H1 (cell line): ENCODE results near the gene CRK. TPM values are rescaled to one million over a fixed set of nuclear protein-coding genes. Genes with fewer than 3 reads are reported as not detected.

Source experiments
- CTCF ChIA-PET: fragments of 300-600 bp; sonication (Branson Sonifier 250); formaldehyde crosslinking; loops from one replicate; lab custom pipeline; 2021; ENCODE audit not compliant: partially characterized antibody; lab: Charles Lee
- POLR2A ChIA-PET: fragments of 300-600 bp; sonication (Branson Sonifier 250); formaldehyde crosslinking; loops from one replicate; lab custom pipeline; 2021; ENCODE audit warnings: inconsistent platforms; ENCODE audit not compliant: partially characterized antibody; lab: Charles Lee
- DNase-seq, 2 experiments: peaks; one replicate each; pipeline versions ENCODE4 v3.0.0 to v3.0.0-alpha.2; 2010 to 2022; ENCODE audit warnings: low spot score in 2 of 2, low read depth in 1 of 2, mixed read lengths in 1 of 2
- FAIRE-seq: peaks from 2 replicates; lab custom pipeline; 2011; peaks lifted over from hg19 to GRCh38; lab: Jason Lieb, UNC
- H2AFZ ChIP-seq: 2 replicates; pipeline ENCODE4 v1.8.1; 2012; ENCODE audit warnings: low read length, inconsistent platforms
- H2AK5ac ChIP-seq: 2 replicates; pipeline ENCODE4 v1.6.1; 2013; ENCODE audit warnings: low read depth, low read length
- H2BK120ac ChIP-seq: replicated peaks from 2 replicates; pipeline ENCODE3; 2013; ENCODE audit warnings: low read depth, low read length, inconsistent platforms
- H2BK12ac ChIP-seq: 2 replicates; pipeline ENCODE4 v1.6.1; 2013; ENCODE audit warnings: low read depth, low read length
- H2BK15ac ChIP-seq: 2 replicates; pipeline ENCODE4 v1.6.1; 2013; ENCODE audit warnings: low read length
- H2BK20ac ChIP-seq: 2 replicates; pipeline ENCODE4 v1.6.1; 2013; ENCODE audit warnings: low read length
- H2BK5ac ChIP-seq: 2 replicates; pipeline ENCODE4 v1.6.1; 2013; ENCODE audit warnings: low read depth, low read length
- H3K14ac ChIP-seq: 2 replicates; pipeline ENCODE4 v1.6.1; 2013; ENCODE audit warnings: inconsistent platforms; ENCODE audit not compliant: insufficient read length
- H3K18ac ChIP-seq: 2 replicates; pipeline ENCODE4 v1.6.1; 2013; ENCODE audit warnings: low read length; ENCODE audit errors: extremely low read depth
- H3K23ac ChIP-seq: 2 replicates; pipeline ENCODE4 v1.6.1; 2013; ENCODE audit warnings: inconsistent platforms; ENCODE audit not compliant: insufficient read length
- H3K23me2 ChIP-seq: 2 replicates; pipeline ENCODE4 v1.6.1; 2013; ENCODE audit warnings: low read depth, low read length
- H3K27ac ChIP-seq: 2 replicates; pipeline ENCODE4 v1.6.1; 2011; ENCODE audit warnings: low read depth, low read length, inconsistent platforms
- H3K27me3 ChIP-seq, 4 experiments: replicated peaks in 1 of 4; 1 replicate in 1 of 4; 2 replicates in 3 of 4; pipeline versions ENCODE4 v1.6.1 to v1.8.1; 2011 to 2013; ENCODE audit warnings: low read length in 3 of 4, mild to moderate bottlenecking in 3 of 4, inconsistent platforms in 2 of 4, mixed read lengths in 2 of 4, moderate library complexity in 1 of 4; ENCODE audit not compliant: control insufficient read depth in 3 of 4, insufficient read depth in 3 of 4; ENCODE audit errors: extremely low read depth in 1 of 4
- H3K36me3 ChIP-seq, 4 experiments: 2 replicates each; pipeline versions ENCODE4 v1.6.1 to v1.8.1; 2011 to 2013; ENCODE audit warnings: mild to moderate bottlenecking in 4 of 4, low read length in 3 of 4, moderate library complexity in 2 of 4, control low read depth in 1 of 4, inconsistent platforms in 1 of 4; ENCODE audit not compliant: insufficient read depth in 4 of 4, control insufficient read depth in 2 of 4
- H3K4ac ChIP-seq: replicated peaks from 2 replicates; pipeline ENCODE3; 2013; ENCODE audit warnings: low read length, low read depth, mixed read lengths, inconsistent platforms; ENCODE audit not compliant: insufficient read length
- H3K4me1 ChIP-seq, 4 experiments: replicated peaks in 1 of 4; 1 replicate in 1 of 4; 2 replicates in 3 of 4; pipeline versions ENCODE4 v1.6.1 to v1.8.1; 2011 to 2013; ENCODE audit warnings: low read length in 3 of 4, inconsistent platforms in 2 of 4, mixed read lengths in 1 of 4; ENCODE audit not compliant: insufficient read depth in 4 of 4, control insufficient read depth in 3 of 4
- H3K4me2 ChIP-seq, 2 experiments: 2 replicates each; pipeline versions ENCODE4 v1.6.1 to v1.8.1; 2011 to 2013; ENCODE audit warnings: low read depth in 2 of 2, low read length in 2 of 2, control low read depth in 1 of 2, inconsistent platforms in 1 of 2, mild to moderate bottlenecking in 1 of 2; ENCODE audit not compliant: insufficient read depth in 1 of 2
- H3K4me3 ChIP-seq, 4 experiments: fragments of 200-600, 300-600 bp in 1 of 4; sonication (generic), shearing (Covaris generic), sonication (Bioruptor Twin) in 1 of 4; 2 replicates each; pipeline versions ENCODE4 v1.5.1 to v1.8.1; 2011 to 2016; ENCODE audit warnings: low read length in 4 of 4, low read depth in 3 of 4, control low read depth in 2 of 4, inconsistent platforms in 2 of 4, mild to moderate bottlenecking in 2 of 4, mixed read lengths in 1 of 4, moderate library complexity in 1 of 4; ENCODE audit not compliant: insufficient read depth in 2 of 4; ENCODE audit errors: extremely low read depth in 1 of 4
- H3K56ac ChIP-seq: replicated peaks from 2 replicates; pipeline ENCODE3; 2013; ENCODE audit warnings: low read depth, mild to moderate bottlenecking, mixed read lengths, low read length, inconsistent platforms; ENCODE audit not compliant: insufficient read length
- H3K79me1 ChIP-seq: 2 replicates; pipeline ENCODE4 v1.6.1; 2013; ENCODE audit warnings: low read depth, low read length, control low read depth
- H3K79me2 ChIP-seq, 2 experiments: 2 replicates each; pipeline versions ENCODE4 v1.6.1 to v1.8.1; 2012 to 2013; ENCODE audit warnings: low read length in 2 of 2, mild to moderate bottlenecking in 2 of 2, inconsistent platforms in 1 of 2; ENCODE audit not compliant: insufficient read depth in 2 of 2, control insufficient read depth in 1 of 2
- H3K9ac ChIP-seq, 4 experiments: replicated peaks in 1 of 4; 1 replicate in 1 of 4; 2 replicates in 3 of 4; pipeline versions ENCODE4 v1.6.1 to v1.8.1; 2011 to 2013; ENCODE audit warnings: low read depth in 3 of 4, low read length in 3 of 4, control low read depth in 2 of 4, mild to moderate bottlenecking in 2 of 4, moderate library complexity in 2 of 4, inconsistent platforms in 1 of 4; ENCODE audit errors: extremely low read depth in 1 of 4
- H3K9me3 ChIP-seq, 2 experiments: 2 replicates each; pipeline versions ENCODE4 v1.6.1 to v1.8.1; 2012 to 2013; ENCODE audit warnings: mild to moderate bottlenecking in 2 of 2, moderate library complexity in 2 of 2, control low read depth in 1 of 2, inconsistent platforms in 1 of 2, low read depth in 1 of 2, low read length in 1 of 2, mixed read lengths in 1 of 2; ENCODE audit not compliant: insufficient read depth in 2 of 2
- H4K20me1 ChIP-seq, 2 experiments: replicated peaks in 1 of 2; 2 replicates each; pipeline versions ENCODE3 to v1.8.1; 2011 to 2013; ENCODE audit warnings: inconsistent platforms in 2 of 2, low read length in 2 of 2, mild to moderate bottlenecking in 1 of 2; ENCODE audit not compliant: insufficient read depth in 2 of 2, control insufficient read depth in 1 of 2
- H4K5ac ChIP-seq: 2 replicates; pipeline ENCODE4 v1.6.1; 2013; ENCODE audit warnings: low read length, low read depth, mixed read lengths, inconsistent platforms; ENCODE audit not compliant: insufficient read length
- H4K8ac ChIP-seq: 2 replicates; pipeline ENCODE4 v1.8.0; 2013; ENCODE audit warnings: mild to moderate bottlenecking, moderate library complexity, low read length, inconsistent platforms; ENCODE audit not compliant: insufficient read depth; ENCODE audit errors: extremely low read depth
- H4K91ac ChIP-seq: replicated peaks from 2 replicates; pipeline ENCODE3; 2013; ENCODE audit warnings: low read length, mixed read lengths, inconsistent platforms; ENCODE audit not compliant: insufficient read length
- ATF2 ChIP-seq: IDR thresholded peaks from 2 replicates; pipeline ENCODE4 v1.6.1; 2012; ENCODE audit warnings: low read length, inconsistent platforms
- CBX8 ChIP-seq: fragments of 300-800, 300-1000 bp; sonication (generic); IDR thresholded peaks from 2 replicates; pipeline ENCODE4 v1.7.1; 2016; ENCODE audit warnings: low read depth, low read length, borderline replicate concordance
- CHD1 ChIP-seq: IDR thresholded peaks from 2 replicates; pipeline ENCODE4 v1.6.1; 2012; ENCODE audit warnings: low read depth, low read length, improper control_type of control experiment
- HDAC6 ChIP-seq: IDR thresholded peaks from one replicate; pipeline ENCODE4 v1.7.1; 2012; ENCODE audit warnings: low read depth, mild to moderate bottlenecking, inconsistent platforms, low read length, moderate library complexity
- KDM1A ChIP-seq: fragments of 200-600, 300-600 bp; sonication (generic); IDR thresholded peaks from 2 replicates; pipeline ENCODE4 v1.7.1; 2016; ENCODE audit warnings: mild to moderate bottlenecking, low read length, borderline replicate concordance
- RAD21 ChIP-seq, 2 experiments: IDR thresholded peaks in 1 of 2; conservative IDR thresholded peaks in 1 of 2; 2 replicates each; pipeline ENCODE4 v1.6.1; 2011; ENCODE audit warnings: low read depth in 2 of 2, low read length in 2 of 2, improper control_type of control experiment in 1 of 2, inconsistent platforms in 1 of 2, mild to moderate bottlenecking in 1 of 2, moderate library complexity in 1 of 2
- SUZ12 ChIP-seq: fragments of 200-600 bp; sonication (generic); IDR thresholded peaks from 2 replicates; pipeline ENCODE4 v1.6.1; 2012; ENCODE audit warnings: mild to moderate bottlenecking, inconsistent platforms, low read length, moderate library complexity, mixed read lengths
- TAF7 ChIP-seq: optimal IDR thresholded peaks from 2 replicates; pipeline ENCODE3; 2011; ENCODE audit warnings: low read depth, mild to moderate bottlenecking, inconsistent platforms, low read length, moderate library complexity, borderline replicate concordance
- TBP ChIP-seq: IDR thresholded peaks from 2 replicates; pipeline ENCODE4 v1.6.1; 2011; ENCODE audit warnings: low read depth, low read length, improper control_type of control experiment
- WGBS, 2 experiments: shearing (Covaris generic) in 1 of 2; methylation state at CpG; one replicate each; pipeline versions ENCODE4 v1.1.6 to v1.1.7; 2013 to 2015; ENCODE audit warnings: low lambda C conversion rate in 2 of 2, mixed read lengths in 2 of 2, inconsistent platforms in 1 of 2, low coverage in 1 of 2, missing lambda C conversion rate in 1 of 2; ENCODE audit not compliant: insufficient replicate concordance in 2 of 2, insufficient coverage in 1 of 2, insufficient read length in 1 of 2; ENCODE audit errors: extremely low coverage in 1 of 2, missing lambda C conversion rate in 1 of 2; 5-methylcytosine and 5-hydroxymethylcytosine counted together
- polyA plus RNA-seq, 7 experiments: library from polyadenylated mRNA; depleted of rRNA in 3 of 7; stranded (reverse) in 5 of 7; unstranded in 2 of 7; fragments of >200 nt in 5 of 7; fragments of 200-250 nt in 2 of 7; gene quantifications; 1 replicate in 5 of 7; 2 replicates in 1 of 7; 4 replicates in 1 of 7; pipeline versions ENCODE4 v1.2.1 to v1.2.3, GENCODE V29; 2011 to 2013; ENCODE audit warnings: missing spikeins in 2 of 7, mixed read lengths in 2 of 7
- total RNA-seq: library from RNA; stranded (reverse); fragmentation: NEBNext Ultra II Directional; extraction: Animal tissue kit (Norgen Biotek cat#: 25700); gene quantifications from 2 replicates; pipeline ENCODE4 v1.2.1, GENCODE V29; 2021

The CRK gene
- total and polyA plus RNA-seq, 2 of the 8 experiments (the other 6 are each of a cell fraction or from before 2014, with no cell fraction given), result 32.8 to 57.1 TPM

GRCh38 chr17:1497831-1498230 is 41.8 kb upstream of the CRK start:
- WGBS, 2 experiments, result 86% methylated on average over 15 of the region's 15 CpGs; no CpG with 5 or more reads in 1 of the 2 experiments
- H3K9me3 ChIP-seq, result no peaks in the 10 kb centered on the region
- H2AFZ ChIP-seq, result no peak overlapping the region
- H3K36me3 ChIP-seq, result peaks cover 0 to 5% (median 0%) of the 10 kb centered on the region in 4 experiments; a peak in 2 of 8 replicates
- no peaks in the 10 kb centered on the region for H3K79me1 ChIP-seq
- H3K14ac ChIP-seq, result no peak overlapping the region
- H3K4me3 ChIP-seq, result no peak overlapping the region
- H3K23ac ChIP-seq, result no peak overlapping the region
- no peak overlapping the region for H3K27ac ChIP-seq
- CTCF ChIA-PET, result interaction anchor here (0.9 to 3.8 kb wide), 3 partner anchors 13 to 133 kb away, joined by 5 to 26 read pairs (median 8); no protein-coding TSS in a partner anchor
- no peaks in the 10 kb centered on the region for H3K23me2 ChIP-seq
- FAIRE-seq, result no peak
- H2AK5ac ChIP-seq, result no peak overlapping the region
- no peaks in the 10 kb centered on the region for H3K79me2 ChIP-seq
- H3K4me2 ChIP-seq, result no peak overlapping the region
- no peak overlapping the region for H3K18ac ChIP-seq
- H3K9ac ChIP-seq, result no peak overlapping the region
- H3K4ac ChIP-seq, result no peak overlapping the region
- no peak overlapping the region for H3K56ac ChIP-seq
- no peak overlapping the region for H4K5ac ChIP-seq
- H4K91ac ChIP-seq, result no peak overlapping the region
- H2BK5ac ChIP-seq, result no peak overlapping the region
- no peak overlapping the region for H2BK12ac ChIP-seq
- POLR2A ChIA-PET, result interaction anchor here (0.6 to 2.9 kb wide), 6 partner anchors 8 to 439 kb away, joined by 3 to 15 read pairs (median 6); partner anchors contain the start of genes INPP5K and YWHAE
- no peaks in the 10 kb centered on the region for H3K27me3 ChIP-seq
- no peak overlapping the region for H2BK120ac ChIP-seq
- H4K20me1 ChIP-seq, result peaks cover 0 to 2% of the 10 kb centered on the region in 2 experiments
- H2BK15ac ChIP-seq, result no peak overlapping the region
- DNase-seq, result no peak
- H2BK20ac ChIP-seq, result no peak overlapping the region
- peaks cover 0 to 6% (median 0%) of the 10 kb centered on the region in 4 experiments; a peak in 1 of 7 replicates for H3K4me1 ChIP-seq
- no peak overlapping the region for H4K8ac ChIP-seq
- TF ChIP-seq TAF7 (no peak), CHD1 (no peak), TBP (no peak), HDAC6 (no peak), CBX8 (no peak), SUZ12 (no peak), KDM1A (no peak), RAD21 (IDR thresholded peaks at IDR 0.05 in 1 of 2, conservative IDR thresholded peaks at IDR 0.05 in 1 of 2; ENCODE audit: low read depth in 2 of 2, low read length in 2 of 2) (no peak), ATF2 (no peak)
